Sigmoid colon (tissue), 7 donors: ENCODE results near the gene DNAH17. TPM values are rescaled to one million over a fixed set of nuclear protein-coding genes. Genes with fewer than 3 reads are reported as not detected.

ENCODE experiments used
- DNase-seq: peaks from one replicate; pipeline ENCODE4 v3.0.0-alpha.2; 2019
- H3K27ac ChIP-seq, 4 donors: fragments of 200-600 bp; sonication (generic); one replicate each; pipeline ENCODE4 v1.5.1; 2016 to 2019; ENCODE audit warnings: mild to moderate bottlenecking in 1 of 4
- H3K27me3 ChIP-seq, 3 donors: fragments of 200-600 bp; sonication (generic); one replicate each; pipeline ENCODE4 v1.5.1; 2019; ENCODE audit warnings: mild to moderate bottlenecking in 1 of 3
- H3K36me3 ChIP-seq, 4 donors: fragments of 200-600 bp; sonication (generic); one replicate each; pipeline ENCODE4 v1.5.1; 2016 to 2019
- H3K4me1 ChIP-seq, 4 donors: fragments of 200-600 bp; sonication (generic); one replicate each; pipeline ENCODE4 v1.5.1; 2017 to 2019
- H3K4me3 ChIP-seq, 4 donors: fragments of 200-600 bp; sonication (generic); one replicate each; pipeline ENCODE4 v1.5.1; 2017 to 2019; ENCODE audit warnings: mild to moderate bottlenecking in 2 of 4, moderate library complexity in 1 of 4
- H3K9me3 ChIP-seq, 4 donors: fragments of 200-600 bp in 3 of 4; sonication (generic) in 3 of 4; one replicate each; pipeline versions ENCODE4 v1.5.1 to v1.6.1; 2013 to 2019
- CTCF ChIP-seq, 4 experiments: fragments of 450-650 bp in 3 of 4; fragments of 200-600 bp in 1 of 4; IDR thresholded peaks; one replicate each; pipeline ENCODE4 v1.5.1; 2016 to 2019; ENCODE audit warnings: antibody characterized with exemption in 4 of 4, mild to moderate bottlenecking in 3 of 4, moderate library complexity in 2 of 4
- EP300 ChIP-seq, 4 donors: sonication (generic); formaldehyde crosslinking; IDR thresholded peaks; one replicate each; pipeline ENCODE4 v1.6.1; 2017; ENCODE audit warnings: antibody characterized with exemption in 4 of 4
- POLR2A ChIP-seq, 2 donors: fragments of 450-650 bp; IDR thresholded peaks; one replicate each; pipeline ENCODE4 v1.6.1; 2016; ENCODE audit warnings: antibody characterized with exemption in 2 of 2, mild to moderate bottlenecking in 2 of 2, moderate library complexity in 2 of 2
- POLR2AphosphoS5 ChIP-seq, 4 donors: sonication (generic); formaldehyde crosslinking; IDR thresholded peaks; one replicate each; pipeline ENCODE4 v1.6.1; 2017; ENCODE audit warnings: antibody characterized with exemption in 4 of 4
- WGBS, 2 donors: extraction: QIAGEN DNeasy Blood & Tissue Kit; methylation state at CpG; one replicate each; pipeline ENCODE4 v1.1.7; 2013; 5-methylcytosine and 5-hydroxymethylcytosine counted together
- intact Hi-C: fragments of 100-400 bp; cut with DNase I; formaldehyde crosslinking; loops from one replicate; pipeline ENCODE4 v1.15.1; 2023
- polyA plus RNA-seq, 3 donors: library from polyadenylated mRNA; stranded (reverse); fragments of 200-250 nt; gene quantifications; one replicate each; pipeline ENCODE4 v1.2.3, GENCODE V29; 2013
- total RNA-seq, 4 donors: library from RNA; depleted of rRNA; stranded (reverse); fragments of >200 nt; gene quantifications; one replicate each; pipeline ENCODE4 v1.1.0, GENCODE V29; 2016
- donor health status: healthy with polysubstance abuse.
- donor health status: Bipolar disorder and iron deficiency.
- donor health status: healthy.

Gene DNAH17
- total and polyA plus RNA-seq, 7 donors = 0.07 to 0.68 (median 0.26) TPM; not detected in 3

- 79 to 83% methylated on average over 6 of the region's 6 CpGs for WGBS, 2 donors
- no peak overlapping the region for H3K4me3 ChIP-seq
- peaks cover 0 to 37% (median 33%) of the 10 kb centered on the region in 4 donors for H3K4me1 ChIP-seq
- DNase-seq = no peak
- no peak overlapping the region for H3K27ac ChIP-seq
- TF ChIP-seq EP300 (IDR thresholded peaks at IDR 0.05) = no peak
- no peak for TF ChIP-seq POLR2A (IDR thresholded peaks at IDR 0.05)
- TF ChIP-seq CTCF (IDR thresholded peaks at IDR 0.05) = no peak
- TF ChIP-seq POLR2AphosphoS5 (IDR thresholded peaks at IDR 0.05) = no peak
- H3K9me3 ChIP-seq = no peaks in the 10 kb centered on the region
- no peaks in the 10 kb centered on the region for H3K27me3 ChIP-seq
- intact Hi-C loops = no loop called here
- H3K36me3 ChIP-seq = no peaks in the 10 kb centered on the region
Observed at GRCh38 chr17:78607038-78607437, 29.8 kb upstream of the DNAH17 start.

GRCh38 chr17:78605886-78606285 is 28.7 kb upstream of the DNAH17 start:
- no peak overlapping the region for H3K4me3 ChIP-seq
- 94 to 96% methylated on average over 6 of the region's 6 CpGs for WGBS, 2 donors

GRCh38 chr17:78605429-78605828 is 28.2 kb upstream of the DNAH17 start:
- TF ChIP-seq CTCF (IDR thresholded peaks at IDR 0.05) = no peak
- no peak for TF ChIP-seq POLR2AphosphoS5 (IDR thresholded peaks at IDR 0.05)
- TF ChIP-seq POLR2A (IDR thresholded peaks at IDR 0.05) = no peak
- no peak for TF ChIP-seq EP300 (IDR thresholded peaks at IDR 0.05)
- Histone ChIP-seq H3K4me1 (peaks cover 0 to 35% (median 25%) of the 10 kb centered on the region in 4 donors), H3K36me3 (no peaks in the 10 kb centered on the region), H3K27ac (no peak overlapping the region), H3K27me3 (no peaks in the 10 kb centered on the region), H3K9me3 (no peaks in the 10 kb centered on the region), H3K4me3 (no peak overlapping the region)
- no peak for DNase-seq
- 26 to 66% methylated on average over 3 of the region's 3 CpGs for WGBS, 2 donors
- intact Hi-C loops = no loop called here

More at GRCh38 chr17:78605886-78606285, 28.7 kb upstream of the DNAH17 start:
- intact Hi-C loops = no loop called here
- peaks cover 0 to 35% (median 25%) of the 10 kb centered on the region in 4 donors for H3K4me1 ChIP-seq
- TF ChIP-seq CTCF (IDR thresholded peaks at IDR 0.05) (no peak), EP300 (IDR thresholded peaks at IDR 0.05) (no peak), POLR2AphosphoS5 (IDR thresholded peaks at IDR 0.05) (no peak), POLR2A (IDR thresholded peaks at IDR 0.05) (no peak)
- no peak for DNase-seq
- no peaks in the 10 kb centered on the region for H3K27me3 ChIP-seq
- H3K9me3 ChIP-seq = no peaks in the 10 kb centered on the region
- H3K27ac ChIP-seq = no peak overlapping the region
- no peaks in the 10 kb centered on the region for H3K36me3 ChIP-seq

- Histone ChIP-seq H3K4me3 (no peak overlapping the region), H3K4me1 (peaks cover 0 to 36% (median 26%) of the 10 kb centered on the region in 4 donors), H3K36me3 (no peaks in the 10 kb centered on the region), H3K27ac (no peak overlapping the region), H3K9me3 (no peaks in the 10 kb centered on the region), H3K27me3 (no peaks in the 10 kb centered on the region)
- TF ChIP-seq POLR2A (IDR thresholded peaks at IDR 0.05) = no peak
- TF ChIP-seq CTCF (IDR thresholded peaks at IDR 0.05) = no peak
- no peak for TF ChIP-seq EP300 (IDR thresholded peaks at IDR 0.05)
- TF ChIP-seq POLR2AphosphoS5 (IDR thresholded peaks at IDR 0.05) = no peak
- WGBS, 2 donors = 85 to 87% methylated on average over 6 of the region's 6 CpGs
- intact Hi-C loops = no loop called here
- DNase-seq = no peak
Observed at GRCh38 chr17:78602246-78602645, 25.1 kb upstream of the DNAH17 start.

- intact Hi-C loops = no loop called here
- TF ChIP-seq POLR2AphosphoS5 (IDR thresholded peaks at IDR 0.05) (no peak), POLR2A (IDR thresholded peaks at IDR 0.05) (no peak), EP300 (IDR thresholded peaks at IDR 0.05) (no peak)
- Histone ChIP-seq H3K36me3 (no peaks in the 10 kb centered on the region), H3K27me3 (no peaks in the 10 kb centered on the region), H3K4me1 (peaks cover 0 to 36% (median 27%) of the 10 kb centered on the region in 4 donors), H3K4me3 (no peak overlapping the region), H3K9me3 (no peaks in the 10 kb centered on the region), H3K27ac (no peak overlapping the region)
- DNase-seq = no peak
- WGBS, 2 donors = 76 to 78% methylated on average over 9 of the region's 9 CpGs
Observed at GRCh38 chr17:78601577-78602190, 24.5 kb upstream of the DNAH17 start.
